ENCODE data around the gene TRIM8.
A peak's percentile ranks its signal among the peaks of the same experiment; 100 is the strongest.

Gene TRIM8

DNA sequence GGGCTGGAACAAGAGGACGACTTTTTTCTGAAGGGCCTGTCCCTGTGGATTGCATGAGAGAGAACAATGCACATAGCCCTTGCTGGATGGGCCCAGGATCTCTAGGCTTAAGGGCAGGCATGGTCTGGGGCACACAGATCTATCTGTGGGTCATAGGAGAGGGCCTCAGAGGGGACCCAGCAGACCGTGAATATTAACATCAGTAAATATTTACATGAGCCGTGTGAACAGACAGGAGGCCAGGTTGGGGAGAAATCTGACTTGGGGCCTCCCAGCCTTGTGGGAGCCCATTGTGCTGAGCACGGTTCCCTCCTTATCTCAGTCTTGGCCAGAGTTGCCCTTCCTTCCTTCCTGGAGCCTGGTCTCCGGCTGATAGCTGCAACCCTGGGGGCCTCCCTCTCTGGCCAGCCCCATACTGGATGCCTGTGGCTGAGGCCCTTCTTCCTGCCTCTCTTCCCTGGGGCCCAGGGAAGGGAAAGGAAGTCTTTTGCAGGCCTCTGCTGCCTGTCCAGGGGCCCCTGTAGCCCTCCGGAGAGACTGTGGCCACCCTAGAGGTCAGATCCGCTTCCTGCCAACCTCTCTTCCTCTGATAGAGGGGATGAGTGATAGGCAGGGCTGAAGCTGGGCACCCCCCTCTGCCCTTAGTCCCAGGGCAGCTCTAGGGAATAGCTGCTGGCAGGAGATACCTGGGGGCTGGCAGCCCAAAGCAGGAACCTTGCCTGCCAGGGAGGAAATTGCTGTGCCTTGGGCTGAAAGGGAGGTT is 44.5 kb upstream of the TRIM8 start:
- H3K4me3 ChIP-seq (ENCODE audit: low read depth, low read length) = no peak overlapping the region
- no peak for DNase-seq (ENCODE audit: low read depth)
- TF ChIP-seq CTCF (IDR thresholded peaks at IDR 0.05; ENCODE audit: low read depth, low read length, missing control alignments) = no peak

- H3K4me3 ChIP-seq (ENCODE audit: low read depth, low read length) = no peak overlapping the region
- DNase-seq (ENCODE audit: low read depth) = no peak
- no peak for TF ChIP-seq CTCF (IDR thresholded peaks at IDR 0.05; ENCODE audit: low read depth, low read length, missing control alignments)
Observed at GRCh38 chr10:102600816-102601215, 43.5 kb upstream of the TRIM8 start.

- DNase-seq (ENCODE audit: low read depth) = no peak
- no peak overlapping the region for H3K4me3 ChIP-seq (ENCODE audit: low read depth, low read length)
- TF ChIP-seq CTCF (IDR thresholded peaks at IDR 0.05; ENCODE audit: low read depth, low read length, missing control alignments) = no peak
Observed at GRCh38 chr10:102601639-102602038, 42.6 kb upstream of the TRIM8 start.

- no peak for DNase-seq (ENCODE audit: low read depth)
- no peak for TF ChIP-seq CTCF (IDR thresholded peaks at IDR 0.05; ENCODE audit: low read depth, low read length, missing control alignments)
- H3K4me3 ChIP-seq (ENCODE audit: low read depth, low read length) = no peak overlapping the region
Observed at GRCh38 chr10:102602272-102603045, 41.8 kb upstream of the TRIM8 start.

DNA sequence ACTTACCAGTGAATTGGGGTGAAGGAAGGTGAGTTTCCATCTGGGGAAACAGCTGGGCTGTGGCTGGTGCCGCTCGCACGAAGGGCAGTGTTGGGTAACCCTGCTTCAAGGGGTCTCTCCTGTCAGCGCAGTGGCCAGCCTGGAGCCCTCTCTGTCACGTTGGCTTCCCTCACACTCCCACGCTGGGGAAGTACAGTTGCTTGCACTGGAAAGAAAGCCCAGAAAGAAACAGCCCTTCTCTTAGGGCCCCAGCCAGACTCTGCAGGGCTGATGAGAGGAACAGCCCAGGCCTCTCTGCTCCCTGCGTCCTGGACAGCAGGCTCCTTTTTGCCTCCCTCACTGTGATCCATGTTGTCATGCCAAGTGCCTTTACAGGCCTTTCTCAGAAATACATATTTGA is 40.3 kb upstream of the TRIM8 start:
- no peak overlapping the region for H3K4me3 ChIP-seq (ENCODE audit: low read depth, low read length)
- TF ChIP-seq CTCF (IDR thresholded peaks at IDR 0.05; ENCODE audit: low read depth, low read length, missing control alignments) = no peak
- no peak for DNase-seq (ENCODE audit: low read depth)

DNA sequence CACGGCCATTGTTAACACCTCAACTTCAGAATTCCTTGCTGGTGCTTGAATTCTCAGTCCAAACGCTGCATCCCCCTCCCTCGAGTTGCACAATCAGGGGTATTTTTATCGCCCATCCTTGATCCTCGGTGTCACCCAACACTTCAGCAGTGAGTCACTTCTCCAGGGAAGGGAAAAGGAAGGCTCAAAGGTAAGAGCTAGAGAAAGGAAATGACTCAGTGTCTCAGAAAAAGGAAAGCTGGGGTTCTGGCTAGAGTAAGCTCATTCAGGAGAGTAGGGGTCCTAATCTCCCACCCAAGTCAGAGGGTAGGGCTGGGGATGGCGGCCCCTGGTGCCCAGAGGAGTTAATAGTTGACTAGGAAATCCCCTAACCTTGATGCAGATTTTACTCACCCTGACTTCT is 39.8 kb upstream of the TRIM8 start:
- DNase-seq (ENCODE audit: low read depth) = no peak
- H3K4me3 ChIP-seq (ENCODE audit: low read depth, low read length) = no peak overlapping the region
- peak; percentile 9 for TF ChIP-seq CTCF (IDR thresholded peaks at IDR 0.05; ENCODE audit: low read depth, low read length, missing control alignments)

Measured in GM12864 (cell line).